GM12864 (cell line): Measurements from ENCODE around the gene SEPTIN12.

Source experiments
- DNase-seq: peaks from one replicate; pipeline ENCODE4 v3.0.0-alpha.2; 2011; ENCODE audit warnings: low read depth
- H3K4me3 ChIP-seq: 2 replicates; pipeline ENCODE4 v1.5.1; 2011; ENCODE audit warnings: mild to moderate bottlenecking, low read depth, low read length, control low read depth
- CTCF ChIP-seq: IDR thresholded peaks from 2 replicates; pipeline ENCODE4 v1.5.1; 2011; ENCODE audit warnings: low read depth, mild to moderate bottlenecking, moderate library complexity, low read length, control low read depth, inconsistent platforms; ENCODE audit errors: missing control alignments

SEPTIN12 gene

GRCh38 chr16:4755687-4756086, 32.5 kb downstream of the SEPTIN12 start:
- no peak for TF ChIP-seq CTCF
- no peak overlapping the region for H3K4me3 ChIP-seq
- DNase-seq: no peak

- H3K4me3 ChIP-seq: no peak overlapping the region
- no peak for TF ChIP-seq CTCF
- DNase-seq: no peak
Measured at GRCh38 chr16:4754865-4755264, 33.3 kb downstream of the SEPTIN12 start.

- H3K4me3 ChIP-seq: no peak overlapping the region
- no peak for DNase-seq
- no peak for TF ChIP-seq CTCF
Measured at GRCh38 chr16:4753227-4753626, 34.9 kb downstream of the SEPTIN12 start.

- no peak for TF ChIP-seq CTCF
- no peak for DNase-seq
- no peak overlapping the region for H3K4me3 ChIP-seq
Measured at GRCh38 chr16:4752351-4753100, 35.6 kb downstream of the SEPTIN12 start.

GRCh38 chr16:4750896-4751295, 37.2 kb downstream of the SEPTIN12 start:
- H3K4me3 ChIP-seq: no peak overlapping the region
- no peak for TF ChIP-seq CTCF
- no peak for DNase-seq

GRCh38 chr16:4749700-4750257, 38.4 kb downstream of the SEPTIN12 start:
- DNase-seq: no peak
- H3K4me3 ChIP-seq: no peak overlapping the region
- TF ChIP-seq CTCF: no peak
